22Rv1 (cell line): ENCODE results near the gene CTNND2.

Experiments used
- CTCF ChIP-seq: fragments of 450-650 bp; IDR thresholded peaks from 2 replicates; pipeline ENCODE4 v1.5.1; 2017; ENCODE audit warnings: mild to moderate bottlenecking
- ZFX ChIP-seq: fragments of 450-650 bp; IDR thresholded peaks from 2 replicates; pipeline ENCODE4 v1.6.1; 2017; ENCODE audit warnings: antibody characterized with exemption, borderline replicate concordance

GRCh38 chr5:11579351-11579750 lies 324.9 kb downstream of the CTNND2 start:
- TF ChIP-seq CTCF, result no peak
- TF ChIP-seq ZFX, result no peak
